CD4-positive, alpha-beta T cell treated with Interleukin-12 subunit alpha and Interleukin-12 subunit beta, for 1 hour (primary cell): Measurements from ENCODE around the gene PARD3.

Experiments
- DNase-seq: peaks from one replicate; pipeline ENCODE4 v3.0.0-alpha.2; 2020

Gene PARD3

DNA sequence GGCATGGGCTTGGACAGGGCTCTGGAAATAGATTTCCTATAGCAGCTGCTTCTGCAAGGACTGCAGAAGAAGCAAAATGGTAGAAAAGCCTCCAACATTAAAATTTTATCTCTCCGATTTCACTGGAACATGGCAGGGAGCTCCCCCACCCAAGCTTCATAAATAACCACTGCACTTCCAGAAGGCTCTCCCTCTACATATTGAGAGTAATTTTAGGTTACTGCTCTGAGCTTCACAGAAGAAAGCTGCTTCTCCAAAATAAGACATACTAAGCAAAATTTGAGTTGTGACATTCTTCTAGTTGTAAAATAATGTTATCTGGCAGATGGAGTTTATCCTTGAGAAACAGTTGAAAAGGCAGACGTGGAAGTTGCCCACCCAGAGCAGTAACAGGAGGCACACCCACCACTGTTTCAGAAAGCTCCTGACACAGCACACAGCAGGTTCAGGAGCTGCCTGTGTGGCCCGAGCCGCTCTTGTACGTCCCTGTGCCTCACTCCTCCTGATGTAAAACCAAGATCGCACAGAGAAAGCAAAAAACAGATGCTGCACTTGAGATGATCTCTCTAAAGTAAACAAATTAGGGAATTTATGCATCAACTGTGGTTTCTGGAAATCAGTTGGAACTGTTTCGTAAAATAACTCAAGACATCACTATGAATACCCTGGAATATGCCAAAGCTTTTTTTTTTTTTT lies 621.0 kb downstream of the PARD3 start:
- no peak for DNase-seq

DNA sequence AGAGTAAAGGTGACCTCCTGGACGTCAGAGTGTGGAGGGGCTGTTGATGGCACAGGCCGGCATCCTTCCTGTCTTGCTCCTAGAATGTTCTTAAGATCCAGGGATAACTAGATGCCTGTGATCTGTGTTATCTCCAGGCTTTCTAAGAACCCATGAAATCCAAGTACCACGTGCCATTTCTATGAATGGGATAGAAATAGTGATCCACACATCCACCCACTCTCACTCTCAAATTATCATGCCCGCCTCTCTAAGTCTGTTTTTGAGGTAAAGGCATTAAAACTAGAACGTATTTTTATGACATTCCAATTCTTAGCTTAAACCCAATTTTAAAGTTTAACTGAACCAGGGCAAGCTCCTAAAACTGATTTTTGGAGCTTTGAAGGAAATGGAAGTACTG lies 622.5 kb downstream of the PARD3 start:
- no peak for DNase-seq

DNA sequence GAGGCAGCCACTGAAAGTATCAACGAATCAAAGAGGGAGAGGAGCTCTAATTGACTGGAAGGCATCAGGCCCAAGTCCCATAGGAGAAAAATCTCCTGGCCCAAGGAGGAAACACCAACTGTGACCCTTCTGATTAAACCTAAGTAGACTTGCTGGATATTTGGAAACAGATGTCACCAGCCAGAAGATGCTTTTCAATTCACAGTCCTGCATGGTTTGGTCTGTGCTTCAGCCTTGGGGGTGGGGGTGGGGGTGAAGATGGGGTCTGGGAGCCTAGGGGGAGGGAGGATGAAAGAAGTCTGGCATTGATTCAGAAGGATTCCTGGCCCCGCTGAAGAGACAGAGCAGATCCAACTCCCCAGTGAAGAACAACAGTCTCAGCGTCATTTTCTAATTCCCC lies 623.7 kb downstream of the PARD3 start:
- no peak for DNase-seq

DNA sequence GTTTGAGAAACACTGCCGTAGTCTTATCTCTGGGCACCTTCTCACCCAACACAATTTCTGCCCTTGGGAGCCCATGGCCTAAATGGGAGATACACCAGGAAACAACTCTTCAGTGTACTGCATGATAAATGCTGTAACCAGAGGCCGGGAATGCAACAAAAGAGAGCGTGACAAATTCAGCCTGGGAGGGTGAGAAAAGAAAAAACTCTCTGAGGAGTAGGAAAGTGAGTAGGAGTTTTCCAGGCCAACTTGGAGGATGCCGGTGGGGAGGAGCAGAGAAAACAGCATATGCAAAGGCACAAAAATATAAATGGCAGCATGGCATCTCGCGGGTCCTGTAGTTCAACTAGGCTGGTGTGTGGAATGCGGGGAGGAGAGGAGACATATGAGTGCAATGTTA lies 624.5 kb downstream of the PARD3 start:
- DNase-seq = no peak

DNA sequence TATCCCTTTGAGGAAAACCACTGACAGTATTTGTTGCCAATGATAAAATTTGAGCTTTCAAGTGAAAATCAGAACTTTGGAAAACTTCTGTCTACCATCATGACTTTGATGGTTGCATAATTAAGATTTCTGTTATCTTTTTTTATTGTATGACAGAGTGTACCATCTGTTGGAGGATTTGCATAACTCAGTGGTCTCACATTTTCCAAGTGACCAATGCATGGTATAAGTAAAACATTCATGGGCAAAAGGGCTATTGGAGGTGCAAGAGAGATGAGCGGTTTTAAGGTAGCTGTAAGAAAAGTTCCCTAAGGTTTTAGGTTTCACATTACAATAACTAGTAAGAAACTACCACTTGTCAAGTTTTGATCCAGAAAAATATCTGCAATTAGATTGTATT lies 625.3 kb downstream of the PARD3 start:
- no peak for DNase-seq

DNA sequence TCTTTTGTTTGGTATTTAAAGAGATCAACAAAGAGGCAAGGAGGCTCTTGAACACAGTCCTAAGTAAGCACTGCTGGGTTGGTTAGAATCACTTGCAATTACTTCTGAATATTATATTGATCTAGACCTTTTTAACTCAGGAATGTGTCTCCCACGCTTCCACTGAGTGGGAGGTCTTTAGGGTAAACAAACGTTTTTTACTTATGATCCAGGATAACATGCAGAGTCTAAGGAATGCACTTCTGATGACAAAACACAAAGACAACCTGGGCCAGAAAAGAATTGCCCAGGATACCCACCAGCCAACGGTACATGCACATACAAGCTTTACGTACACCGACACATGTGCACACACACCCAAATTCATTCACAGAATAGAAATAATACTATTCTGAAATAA lies 626.9 kb downstream of the PARD3 start:
- DNase-seq = no peak

DNA sequence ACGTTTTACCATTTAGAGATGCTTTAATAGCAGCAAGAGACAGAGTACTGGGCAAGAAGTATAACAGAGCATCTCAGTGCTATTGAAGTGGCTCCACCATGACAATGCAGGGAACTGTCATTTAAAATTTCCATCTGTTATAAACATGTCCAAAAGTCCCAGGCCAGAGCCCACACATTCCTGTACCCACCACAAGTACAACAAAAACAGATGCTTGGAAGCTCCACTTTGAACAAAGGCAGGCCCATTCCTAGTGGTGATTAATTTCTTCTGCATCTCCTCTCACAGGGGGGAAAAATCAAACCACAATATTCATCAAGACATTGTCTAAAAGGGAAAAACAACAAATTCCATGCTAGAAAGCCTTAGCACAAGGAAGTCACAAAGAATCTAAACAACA lies 627.9 kb downstream of the PARD3 start:
- DNase-seq = no peak

DNA sequence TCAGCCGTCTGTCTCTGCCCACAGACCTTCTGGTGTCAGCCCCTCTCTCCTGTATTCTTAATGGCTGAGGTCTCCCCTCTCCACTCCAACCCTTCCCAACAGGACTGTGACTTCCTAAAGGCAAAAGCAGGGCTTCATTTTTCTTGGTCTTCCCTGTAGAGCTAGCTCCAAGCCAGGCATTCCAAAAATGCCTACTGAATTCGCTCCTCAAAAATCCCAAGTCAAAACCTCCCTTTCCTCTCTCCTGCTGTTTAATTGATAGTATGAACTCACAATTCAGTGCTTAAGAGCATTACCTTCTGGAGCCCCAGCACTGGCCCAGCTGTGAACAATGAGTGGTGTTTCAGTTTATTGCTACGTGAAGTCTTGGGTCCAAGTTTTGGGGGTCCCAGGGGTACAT lies 628.4 kb downstream of the PARD3 start:
- DNase-seq = no peak

DNA sequence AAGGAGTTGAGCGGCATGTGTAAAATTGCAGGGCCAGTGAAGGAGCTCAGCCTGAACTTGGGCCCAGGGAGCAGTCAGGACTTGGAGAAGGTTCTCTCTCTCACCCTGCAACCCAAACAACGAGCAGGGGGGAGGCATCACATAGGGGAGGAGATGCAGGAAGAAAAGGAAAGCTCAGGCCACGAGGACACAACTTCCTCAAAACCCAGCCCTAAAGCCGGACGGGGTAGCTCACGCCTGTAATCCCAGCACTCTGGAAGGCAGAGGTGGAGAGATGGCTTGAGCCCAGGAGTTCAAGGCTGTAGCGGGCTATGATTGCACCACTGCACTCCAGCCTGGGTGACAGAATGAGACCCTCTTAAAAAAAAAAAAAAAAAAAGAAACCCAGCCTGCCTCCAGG lies 629.1 kb downstream of the PARD3 start:
- no peak for DNase-seq

DNA sequence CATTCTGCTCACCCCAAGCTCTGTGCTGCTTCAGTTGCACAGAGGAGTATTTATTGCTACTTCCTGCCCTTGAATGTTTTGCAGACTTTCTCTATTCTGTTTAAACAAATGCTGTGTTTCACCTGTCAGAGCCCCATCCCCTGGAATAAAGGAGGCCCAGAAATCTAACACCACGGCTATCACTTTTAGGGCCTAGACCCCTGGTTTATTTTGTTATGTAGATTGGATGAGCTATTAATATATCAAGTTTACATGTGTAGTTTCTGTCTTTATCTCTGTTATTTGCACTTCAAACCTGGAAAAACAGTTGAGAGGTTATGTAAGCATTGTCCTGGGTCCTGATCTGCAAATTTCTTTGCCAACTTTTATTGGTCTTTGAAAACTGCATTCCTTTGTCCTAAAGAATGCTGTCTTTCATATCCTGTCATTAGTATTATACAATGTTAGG lies 630.1 kb downstream of the PARD3 start:
- no peak for DNase-seq

DNA sequence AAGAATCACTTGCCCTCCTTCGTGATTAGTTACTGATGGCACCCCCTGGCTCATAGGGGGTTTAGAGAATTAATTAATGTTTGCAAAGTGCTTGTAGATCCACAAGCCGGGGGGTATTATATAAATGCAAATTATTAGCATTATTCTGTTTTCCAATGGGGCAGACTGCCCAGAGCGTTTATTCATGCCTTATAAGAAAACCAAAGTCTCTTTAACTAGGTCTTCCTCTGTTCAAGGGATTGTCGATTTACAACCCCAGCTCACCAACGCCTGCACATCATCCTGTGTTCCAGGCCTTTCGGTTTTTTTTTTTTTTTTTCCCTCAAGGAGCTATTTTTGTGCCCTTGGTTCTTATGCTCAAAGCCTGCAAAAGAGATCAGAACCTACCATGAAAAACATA lies 630.7 kb downstream of the PARD3 start:
- DNase-seq = no peak

DNA sequence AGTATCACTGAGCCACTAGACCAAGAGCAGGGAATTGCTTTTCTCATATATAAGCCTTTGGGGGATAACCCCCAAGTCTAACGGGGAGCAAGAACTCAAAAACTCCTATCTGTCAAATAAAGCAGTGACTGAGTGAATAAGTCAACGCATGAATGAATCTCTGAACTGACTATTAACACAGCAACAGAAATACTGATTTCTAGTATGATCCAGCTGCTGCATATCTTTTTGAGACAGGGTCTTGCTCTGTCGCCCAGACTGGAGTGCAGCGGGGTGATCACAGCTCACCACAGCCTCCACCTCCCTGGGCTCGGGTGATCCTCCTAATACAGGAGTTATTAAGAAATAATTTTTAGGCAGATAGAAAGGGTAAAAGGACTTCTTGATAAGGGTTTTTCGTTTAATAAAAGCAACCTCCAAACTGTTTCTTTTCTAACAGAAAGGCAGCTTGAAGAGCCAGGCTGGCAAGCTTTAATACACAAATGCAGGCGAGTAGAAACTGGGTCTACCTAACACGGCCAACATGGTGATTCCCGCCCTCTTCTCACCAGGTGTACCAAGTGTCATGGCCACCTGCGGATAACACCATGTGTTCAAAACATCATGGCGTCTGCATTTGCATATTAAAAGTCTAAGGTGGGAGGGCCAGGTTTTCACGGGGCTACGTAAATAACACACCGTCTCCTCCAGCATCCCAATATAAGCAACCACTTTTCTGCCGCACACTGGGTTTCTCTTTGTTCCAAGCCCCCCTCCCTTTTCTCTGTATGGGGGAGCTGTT lies 631.9 kb downstream of the PARD3 start:
- DNase-seq = no peak

DNA sequence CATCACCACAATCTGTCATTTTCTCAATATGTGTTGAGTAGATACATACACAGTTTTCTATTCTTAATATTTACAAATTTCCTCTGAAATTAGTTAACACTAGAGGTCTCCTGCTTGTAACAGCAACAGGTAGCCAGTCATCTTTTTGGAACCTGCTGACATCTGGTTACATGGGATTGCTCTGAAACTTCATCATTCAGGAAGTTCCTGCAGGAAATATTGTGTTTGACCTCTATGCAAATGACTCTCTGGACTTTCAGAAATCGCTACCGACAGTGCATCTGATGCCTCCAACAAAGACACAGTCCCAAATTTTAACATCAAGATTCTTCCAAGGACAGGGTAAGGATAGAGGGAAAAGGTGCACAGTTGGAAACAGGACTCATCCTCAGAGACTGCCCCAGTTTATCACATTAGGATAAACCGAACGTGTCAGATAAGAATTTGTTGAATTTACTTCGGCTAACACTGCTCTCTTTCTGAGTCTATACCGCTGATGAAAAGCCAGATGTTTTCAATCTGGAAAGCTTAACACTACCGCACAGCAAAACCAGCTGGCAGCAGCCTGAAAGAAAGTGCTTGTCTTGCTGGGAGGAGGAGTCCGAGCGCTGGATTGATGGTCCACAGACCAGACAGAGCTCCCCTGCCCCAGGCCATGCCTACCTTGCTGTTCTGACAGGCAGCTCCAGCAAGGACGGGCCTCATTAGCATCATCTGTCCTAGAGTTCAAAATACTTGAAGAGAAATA lies 633.4 kb downstream of the PARD3 start:
- no peak for DNase-seq

DNA sequence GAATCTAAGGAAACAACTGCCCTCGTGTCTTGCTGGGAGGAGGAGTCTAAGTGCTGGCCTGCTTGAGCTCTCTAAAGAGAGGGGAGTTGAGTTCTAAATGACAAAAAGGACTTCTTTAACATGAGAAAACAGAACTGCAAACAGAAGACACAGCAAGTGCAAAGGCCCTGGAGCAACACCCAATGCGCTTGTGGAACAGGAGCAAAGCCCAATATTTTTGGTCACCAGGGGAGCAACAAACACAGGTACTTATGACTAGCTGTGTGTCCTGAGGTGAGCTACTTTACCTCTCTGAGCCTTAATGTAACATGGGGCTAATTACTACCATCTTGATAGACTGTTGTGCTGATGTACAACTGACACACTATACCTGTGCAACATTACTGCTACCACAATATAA lies 634.3 kb downstream of the PARD3 start:
- DNase-seq = no peak

DNA sequence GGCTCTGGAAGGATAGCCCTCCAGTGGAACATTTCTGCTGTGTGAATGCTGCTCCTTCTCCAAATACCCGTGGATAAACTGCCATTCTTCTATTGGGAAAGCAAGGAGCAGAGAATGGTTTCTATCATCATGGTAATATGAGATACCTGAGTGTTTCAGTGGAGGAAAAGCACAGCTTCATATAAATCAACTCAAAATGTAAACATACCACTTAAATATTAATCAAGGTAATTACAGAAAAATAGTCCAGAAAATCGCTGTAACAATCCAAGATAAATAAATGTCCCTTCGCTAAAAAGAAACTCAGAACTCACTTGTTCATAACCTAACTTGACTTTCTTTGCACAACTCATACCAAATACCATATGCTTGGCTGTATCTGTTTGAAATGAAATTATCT lies 635.8 kb downstream of the PARD3 start:
- DNase-seq = no peak

DNA sequence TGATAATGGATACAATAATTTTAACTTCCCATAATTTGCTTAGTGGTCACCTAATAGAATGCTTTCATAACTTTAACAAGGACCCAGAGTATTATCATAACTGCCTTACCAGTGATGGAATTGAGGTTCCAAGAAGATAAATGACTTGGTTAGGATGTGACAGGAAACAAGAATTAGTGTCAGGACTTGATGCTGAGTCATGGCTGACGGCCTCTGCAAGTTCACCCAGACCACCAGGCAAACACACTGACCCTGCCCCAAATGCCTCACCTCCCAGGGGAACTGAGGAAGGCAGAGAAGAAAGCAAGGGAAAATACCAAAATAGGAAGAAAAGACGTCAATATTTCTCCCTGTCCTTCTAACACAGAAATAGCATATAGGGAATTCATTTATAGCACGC lies 636.3 kb downstream of the PARD3 start:
- no peak for DNase-seq

DNA sequence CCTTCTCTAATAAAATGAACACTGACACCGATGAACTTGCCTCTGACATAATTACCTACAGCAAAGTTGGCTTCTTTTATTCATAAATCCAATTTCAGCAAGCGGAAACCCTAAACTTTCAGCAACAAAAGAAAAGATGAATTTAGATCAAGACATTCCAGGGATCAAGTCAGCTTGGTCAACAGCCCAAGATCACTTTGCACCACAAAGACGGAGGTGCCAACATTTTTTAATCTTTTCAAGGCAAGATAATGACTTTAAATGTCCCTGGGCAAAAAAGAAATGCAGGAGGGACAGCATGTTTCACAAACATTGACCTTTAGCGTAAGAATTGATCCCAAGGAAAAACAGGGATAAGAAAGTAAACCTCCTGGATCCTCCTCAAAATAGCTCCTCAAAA lies 636.9 kb downstream of the PARD3 start:
- DNase-seq = no peak

DNA sequence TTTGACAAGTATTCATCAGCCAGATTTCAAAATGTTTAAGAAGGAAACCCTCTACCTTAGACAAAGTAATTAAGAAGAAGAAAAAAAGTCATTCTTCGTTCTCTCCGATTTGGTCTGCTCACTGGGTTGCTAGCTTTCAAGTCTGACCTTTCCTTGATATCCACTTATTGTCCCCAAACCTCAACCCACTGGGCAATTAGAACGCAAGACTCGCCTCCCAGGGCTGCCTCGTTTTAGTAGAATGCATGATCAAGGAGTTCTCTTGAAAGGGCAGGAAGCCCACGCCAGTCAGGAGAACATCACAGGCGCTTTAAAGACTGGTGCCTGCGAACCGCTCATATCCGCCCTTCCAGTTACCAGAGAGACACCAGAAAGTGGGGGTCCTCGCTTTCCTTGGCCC lies 637.7 kb downstream of the PARD3 start:
- no peak for DNase-seq

DNA sequence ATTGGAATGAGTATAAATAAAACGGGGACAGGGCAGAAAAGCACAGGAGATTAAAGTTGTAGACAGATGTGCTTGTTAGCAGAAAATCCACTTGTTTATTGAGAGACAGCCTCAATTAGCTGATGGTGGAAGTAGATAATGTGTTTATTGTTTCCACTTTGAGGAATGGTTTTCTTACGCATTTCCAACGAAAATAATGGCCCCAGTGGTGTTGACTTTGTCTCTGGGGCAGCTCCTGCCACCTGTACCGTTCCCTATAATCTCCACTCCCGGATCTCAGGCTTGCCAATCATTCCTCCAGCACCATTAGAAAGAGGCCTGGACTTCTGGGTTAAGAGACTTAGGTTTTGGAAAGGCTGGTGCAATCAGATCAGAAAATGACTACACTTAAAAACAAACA lies 638.7 kb downstream of the PARD3 start:
- no peak for DNase-seq

DNA sequence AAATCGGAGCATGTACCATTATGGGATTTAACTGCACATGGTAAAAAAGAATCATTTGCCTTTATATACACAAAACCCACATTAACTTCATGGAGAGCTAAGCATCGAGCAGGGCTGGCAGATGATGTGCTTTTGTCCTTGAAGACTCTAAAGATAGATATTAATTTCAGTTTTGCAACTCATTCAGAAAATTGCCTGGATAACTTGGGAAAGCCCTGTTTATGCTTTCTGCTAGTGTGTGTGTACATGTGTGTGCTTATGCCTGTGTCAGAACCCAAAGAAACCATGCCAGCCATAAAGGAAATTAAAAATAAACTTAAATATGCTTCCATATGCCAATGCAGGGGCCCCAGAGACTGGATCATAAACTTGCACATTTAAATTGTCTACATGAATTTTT lies 640.0 kb downstream of the PARD3 start:
- DNase-seq = no peak

DNA sequence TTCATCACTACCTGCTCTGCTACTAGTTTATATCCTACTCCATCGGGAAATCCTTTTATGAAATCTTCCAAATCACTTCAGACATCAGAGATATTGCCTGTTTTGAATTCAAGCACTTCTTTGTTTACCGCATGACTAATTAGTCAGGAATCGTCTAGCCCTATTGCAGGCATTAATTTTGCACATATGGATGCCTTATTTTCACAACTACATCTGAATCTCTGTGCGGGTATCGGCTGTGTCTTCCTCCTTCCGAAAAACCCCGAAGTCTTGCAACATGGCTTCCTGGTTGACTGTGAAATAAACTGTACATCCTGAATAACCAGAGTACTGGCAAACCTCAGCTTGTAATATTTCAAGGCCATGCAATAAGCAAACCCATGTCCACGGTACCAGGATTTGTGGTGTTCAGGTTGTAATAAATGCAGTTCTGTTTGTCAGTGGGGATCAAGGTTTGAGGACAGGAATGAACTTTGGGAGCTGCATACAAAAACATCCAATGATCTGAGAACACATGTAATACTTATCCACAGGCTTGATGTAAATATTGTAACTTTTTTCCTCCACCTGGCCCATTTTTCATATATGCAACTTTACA lies 642.1 kb downstream of the PARD3 start:
- no peak for DNase-seq

DNA sequence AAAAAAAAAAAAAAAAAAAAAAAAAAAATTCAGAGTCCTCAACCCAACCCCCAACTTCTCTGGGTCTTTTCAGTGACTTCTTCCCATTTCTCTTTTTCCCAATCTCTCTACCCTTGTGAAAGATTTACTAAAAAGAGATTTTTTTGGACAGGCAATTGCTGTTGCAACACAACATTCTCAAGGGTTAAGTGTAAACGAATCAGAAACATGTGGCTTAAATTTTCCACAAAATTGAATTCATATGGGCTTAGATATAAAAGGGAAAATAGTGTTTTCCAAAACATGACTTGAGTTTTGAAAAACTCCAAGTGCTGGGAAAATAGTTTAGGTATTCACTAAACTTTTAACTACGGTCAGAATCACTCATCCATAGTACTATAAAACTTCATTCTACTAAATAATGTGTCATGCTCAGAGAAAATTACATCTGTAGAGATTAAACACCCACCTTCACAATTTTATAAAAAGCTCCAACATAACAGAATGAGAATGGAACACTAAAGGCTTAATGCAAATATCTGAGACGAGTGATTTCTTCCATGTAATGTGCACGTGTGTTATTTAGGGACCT lies 643.1 kb downstream of the PARD3 start:
- DNase-seq = no peak

DNA sequence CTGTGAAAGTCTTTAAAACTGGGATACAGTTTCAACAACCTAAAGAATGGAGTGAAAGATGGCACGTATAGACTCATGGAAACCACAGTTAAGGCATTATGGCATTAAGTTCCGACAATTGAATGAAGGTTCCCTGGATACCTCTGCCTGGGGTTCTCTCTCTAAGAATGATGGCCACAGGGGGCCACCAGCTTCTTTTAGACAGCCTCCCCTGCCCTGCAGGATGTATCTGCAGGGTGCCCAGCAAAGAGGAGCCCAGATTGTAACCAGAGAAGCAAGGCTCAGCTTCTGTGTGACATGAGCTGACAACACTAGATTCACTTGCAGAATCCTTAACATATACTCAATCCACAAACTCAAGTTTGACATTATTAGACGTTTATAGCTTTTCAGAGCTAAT lies 645.4 kb downstream of the PARD3 start:
- no peak for DNase-seq
